GM18519 (cell line): ENCODE data around the gene FCHO2.

ENCODE experiments used
- ATAC-seq: cut with Tn5 transposase; IDR thresholded peaks from one replicate; pipeline ENCODE4 v1.9.1; 2021; ENCODE audit warnings: mild to moderate bottlenecking, moderate library complexity; ENCODE audit not compliant: unreplicated experiment, low FRiP score

FCHO2 gene

GRCh38 chr5:73130811-73131210 lies 175.0 kb downstream of the FCHO2 start:
- no peak for ATAC-seq

GRCh38 chr5:73131711-73132425 lies 176.0 kb downstream of the FCHO2 start:
- ATAC-seq = no peak

GRCh38 chr5:73132759-73133158 lies 176.9 kb downstream of the FCHO2 start:
- no peak for ATAC-seq

- no peak for ATAC-seq
Observed at GRCh38 chr5:73135021-73135420, 179.2 kb downstream of the FCHO2 start.

- no peak for ATAC-seq
Observed at GRCh38 chr5:73135429-73136054, 179.7 kb downstream of the FCHO2 start.

GRCh38 chr5:73136055-73136562 lies 180.3 kb downstream of the FCHO2 start:
- no peak for ATAC-seq

- no peak for ATAC-seq
Observed at GRCh38 chr5:73137563-73138530, 182.0 kb downstream of the FCHO2 start.

GRCh38 chr5:73139485-73139884 lies 183.6 kb downstream of the FCHO2 start:
- no peak for ATAC-seq
